ENCODE results near the gene MMRN2.
"Not testable (repeated sequence)": the region's sequence is repeated elsewhere in the genome, so short reads cannot be mapped to it uniquely, and the experiment has no call there.

The MMRN2 gene

GRCh38 chr10:86941991-86942421 is 15.4 kb downstream of the MMRN2 start:
- DNase-seq (ENCODE audit: low read depth in 2 of 2), result no peak

GRCh38 chr10:86941426-86941825 is 16.0 kb downstream of the MMRN2 start:
- DNase-seq (ENCODE audit: low read depth in 2 of 2), result no peak

- no peak for DNase-seq (ENCODE audit: low read depth in 2 of 2)
These were observed 16.7 kb downstream of the MMRN2 start for GRCh38 chr10:86940677-86941076.

GRCh38 chr10:86940076-86940475 is 17.3 kb downstream of the MMRN2 start:
- DNase-seq (ENCODE audit: low read depth in 2 of 2), result not testable (repeated sequence)

GRCh38 chr10:86938260-86938659 is 19.2 kb downstream of the MMRN2 start:
- no peak for DNase-seq (ENCODE audit: low read depth in 2 of 2)

- DNase-seq (ENCODE audit: low read depth in 2 of 2), result no peak
These were observed 19.8 kb downstream of the MMRN2 start for GRCh38 chr10:86937502-86938154.

GRCh38 chr10:86936661-86937501 is 20.5 kb downstream of the MMRN2 start:
- no peak for DNase-seq (ENCODE audit: low read depth in 2 of 2)

GRCh38 chr10:86934162-86934711 is 23.2 kb downstream of the MMRN2 start:
- not testable (repeated sequence) for DNase-seq (ENCODE audit: low read depth in 2 of 2)

GRCh38 chr10:86932674-86933073 is 24.7 kb downstream of the MMRN2 start:
- DNase-seq (ENCODE audit: low read depth in 2 of 2), result no peak

GRCh38 chr10:86931872-86932271 is 25.5 kb downstream of the MMRN2 start:
- no peak for DNase-seq (ENCODE audit: low read depth in 2 of 2)

- DNase-seq (ENCODE audit: low read depth in 2 of 2), result no peak
These were observed 27.7 kb downstream of the MMRN2 start for GRCh38 chr10:86929468-86930380.

GRCh38 chr10:86922553-86922961 is 34.9 kb downstream of the MMRN2 start:
- DNase-seq (ENCODE audit: low read depth in 2 of 2), result no peak

- no peak for DNase-seq (ENCODE audit: low read depth in 2 of 2)
These were observed 39.4 kb downstream of the MMRN2 start for GRCh38 chr10:86918022-86918471.

- DNase-seq (ENCODE audit: low read depth in 2 of 2), result no peak
These were observed 42.7 kb downstream of the MMRN2 start for GRCh38 chr10:86914734-86915133.

GRCh38 chr10:86905429-86905828 is 52.0 kb downstream of the MMRN2 start:
- no peak for DNase-seq (ENCODE audit: low read depth in 2 of 2)

GRCh38 chr10:86904600-86904999 is 52.8 kb downstream of the MMRN2 start:
- no peak for DNase-seq (ENCODE audit: low read depth in 2 of 2)

GRCh38 chr10:86900955-86901354 is 56.5 kb downstream of the MMRN2 start:
- no peak for DNase-seq (ENCODE audit: low read depth in 2 of 2)

GRCh38 chr10:86899670-86900276 is 57.6 kb downstream of the MMRN2 start:
- peak in 1 of 2 donors; percentile 3 for DNase-seq (ENCODE audit: low read depth in 2 of 2)

- no peak for DNase-seq (ENCODE audit: low read depth in 2 of 2)
These were observed 58.3 kb downstream of the MMRN2 start for GRCh38 chr10:86899132-86899531.

GRCh38 chr10:86898511-86898910 is 58.9 kb downstream of the MMRN2 start:
- no peak for DNase-seq (ENCODE audit: low read depth in 2 of 2)

- no peak for DNase-seq (ENCODE audit: low read depth in 2 of 2)
These were observed 67.4 kb downstream of the MMRN2 start for GRCh38 chr10:86889997-86890396.

Data from stimulated activated CD4-positive, alpha-beta T cell treated with anti-CD3 and anti-CD28 coated beads, Interleukin-15, amount 100 ng/mL, for 48 hours (primary cell).